C4-2B (cell line): ENCODE results near the gene PIK3R6.

Experiments
- H3K27ac ChIP-seq: fragments of 450-650 bp; 2 replicates; pipeline ENCODE4 v1.5.1; 2017
- ZFX ChIP-seq: fragments of 450-650 bp; IDR thresholded peaks from 2 replicates; pipeline ENCODE4 v1.6.1; 2017
- TF ChIP-seq, protein P1 (sequence below): fragments of 450-650 bp; conservative IDR thresholded peaks from 2 replicates; pipeline ENCODE4 v1.5.1; 2017; ENCODE audit warnings: mild to moderate bottlenecking

Gene PIK3R6

DNA sequence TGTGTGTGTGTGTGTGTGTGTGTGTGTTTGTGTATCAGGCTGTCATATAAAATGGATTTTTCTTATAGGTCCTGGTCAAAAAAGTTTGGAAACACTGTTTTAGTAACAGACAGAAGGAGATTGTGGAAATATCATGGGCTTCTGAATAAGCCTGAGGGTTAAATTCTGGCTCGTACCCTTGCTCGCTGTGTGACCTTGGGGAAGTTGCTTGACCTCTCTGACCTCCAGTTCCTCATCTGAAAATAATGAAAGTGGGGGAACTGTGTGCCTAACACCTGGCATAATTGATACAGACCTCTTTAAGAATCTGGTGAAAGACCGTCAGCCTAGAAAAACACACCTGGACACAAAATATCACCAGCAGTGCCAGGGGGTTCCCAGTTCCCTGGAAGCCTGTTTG is 25.6 kb upstream of the PIK3R6 start:
- TF ChIP-seq, protein P1, sequence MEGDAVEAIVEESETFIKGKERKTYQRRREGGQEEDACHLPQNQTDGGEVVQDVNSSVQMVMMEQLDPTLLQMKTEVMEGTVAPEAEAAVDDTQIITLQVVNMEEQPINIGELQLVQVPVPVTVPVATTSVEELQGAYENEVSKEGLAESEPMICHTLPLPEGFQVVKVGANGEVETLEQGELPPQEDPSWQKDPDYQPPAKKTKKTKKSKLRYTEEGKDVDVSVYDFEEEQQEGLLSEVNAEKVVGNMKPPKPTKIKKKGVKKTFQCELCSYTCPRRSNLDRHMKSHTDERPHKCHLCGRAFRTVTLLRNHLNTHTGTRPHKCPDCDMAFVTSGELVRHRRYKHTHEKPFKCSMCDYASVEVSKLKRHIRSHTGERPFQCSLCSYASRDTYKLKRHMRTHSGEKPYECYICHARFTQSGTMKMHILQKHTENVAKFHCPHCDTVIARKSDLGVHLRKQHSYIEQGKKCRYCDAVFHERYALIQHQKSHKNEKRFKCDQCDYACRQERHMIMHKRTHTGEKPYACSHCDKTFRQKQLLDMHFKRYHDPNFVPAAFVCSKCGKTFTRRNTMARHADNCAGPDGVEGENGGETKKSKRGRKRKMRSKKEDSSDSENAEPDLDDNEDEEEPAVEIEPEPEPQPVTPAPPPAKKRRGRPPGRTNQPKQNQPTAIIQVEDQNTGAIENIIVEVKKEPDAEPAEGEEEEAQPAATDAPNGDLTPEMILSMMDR, result no peak
- no peak for TF ChIP-seq ZFX
- H3K27ac ChIP-seq, result no peak overlapping the region

DNA sequence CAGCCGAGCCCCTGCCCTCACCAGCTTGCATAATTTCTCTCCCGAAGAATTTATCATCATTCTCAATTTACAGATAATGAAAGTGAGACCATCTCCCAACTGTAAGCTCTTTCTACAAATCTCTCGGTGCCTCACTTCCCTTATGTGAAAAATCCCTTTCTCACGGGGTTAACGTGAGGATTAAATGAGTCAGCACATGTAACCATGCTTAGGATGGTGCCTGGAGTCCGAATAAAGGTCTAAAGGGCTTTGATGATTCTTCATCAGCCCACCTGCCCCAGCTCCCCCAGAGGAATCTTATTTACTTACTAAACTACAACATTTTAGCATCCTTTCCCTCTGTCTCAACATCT is 24.8 kb upstream of the PIK3R6 start:
- TF ChIP-seq ZFX, result no peak
- TF ChIP-seq, protein P1, result no peak

DNA sequence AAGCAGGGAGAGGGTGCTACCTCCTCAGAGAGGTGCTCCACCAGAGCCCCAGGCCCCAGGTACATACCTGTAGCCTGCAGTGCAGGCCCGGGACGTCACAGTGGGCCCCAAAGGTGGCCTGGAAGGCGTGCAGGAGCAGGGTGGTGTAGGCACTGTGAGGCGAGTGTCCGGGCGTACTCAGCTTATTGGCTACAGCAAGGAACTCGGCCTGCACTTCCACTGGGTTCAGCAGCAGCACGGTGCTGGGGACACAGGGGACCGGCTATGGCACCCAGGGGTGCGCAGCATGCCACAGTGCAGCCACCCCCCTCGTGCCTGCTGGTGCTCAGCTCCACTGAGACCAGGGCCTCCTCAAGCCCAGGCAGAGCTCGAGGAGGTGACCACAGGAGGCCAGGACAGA is 23.2 kb upstream of the PIK3R6 start:
- TF ChIP-seq ZFX, result no peak
- TF ChIP-seq, protein P1, result no peak
- no peak overlapping the region for H3K27ac ChIP-seq

More for the DNA sequence above, 24.8 kb upstream of the PIK3R6 start:
- no peak overlapping the region for H3K27ac ChIP-seq

DNA sequence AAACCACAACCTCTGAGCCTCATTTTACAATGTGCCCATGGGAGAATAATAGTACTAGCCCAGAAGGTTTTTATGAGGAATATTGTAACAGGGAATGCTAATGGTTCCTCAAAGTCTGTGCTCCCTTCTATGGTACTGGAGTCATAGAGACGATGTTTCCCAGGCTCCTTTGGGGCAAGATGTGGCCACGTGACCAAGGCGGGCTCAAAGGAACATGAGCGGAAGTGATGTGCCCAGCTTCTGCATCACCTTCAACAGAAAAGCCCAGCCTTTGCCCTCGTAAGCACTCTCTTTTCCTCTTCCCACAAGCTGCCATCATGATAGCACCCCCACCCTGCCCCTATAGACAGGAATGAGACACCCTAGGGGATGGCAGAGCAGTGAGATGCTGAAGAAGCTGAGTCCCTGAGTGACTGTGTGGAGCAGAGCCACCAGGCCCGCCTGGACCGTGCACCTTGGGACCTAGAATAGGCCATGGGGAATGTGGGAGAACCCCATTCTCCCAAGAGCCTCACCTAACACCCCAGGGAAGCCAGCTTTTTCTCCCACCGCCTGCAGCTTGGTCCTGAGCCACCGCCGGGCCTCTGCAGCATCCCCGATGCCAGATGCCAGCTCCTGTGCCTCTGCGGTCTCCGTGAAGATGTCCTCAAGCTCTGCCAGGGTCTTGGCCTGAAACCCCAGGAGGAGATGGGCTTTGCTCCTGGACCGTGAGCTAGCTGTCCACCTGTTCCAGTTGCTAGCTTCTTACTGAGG is 22.2 kb upstream of the PIK3R6 start:
- H3K27ac ChIP-seq, result no peak overlapping the region
- TF ChIP-seq, protein P1, result no peak

DNA sequence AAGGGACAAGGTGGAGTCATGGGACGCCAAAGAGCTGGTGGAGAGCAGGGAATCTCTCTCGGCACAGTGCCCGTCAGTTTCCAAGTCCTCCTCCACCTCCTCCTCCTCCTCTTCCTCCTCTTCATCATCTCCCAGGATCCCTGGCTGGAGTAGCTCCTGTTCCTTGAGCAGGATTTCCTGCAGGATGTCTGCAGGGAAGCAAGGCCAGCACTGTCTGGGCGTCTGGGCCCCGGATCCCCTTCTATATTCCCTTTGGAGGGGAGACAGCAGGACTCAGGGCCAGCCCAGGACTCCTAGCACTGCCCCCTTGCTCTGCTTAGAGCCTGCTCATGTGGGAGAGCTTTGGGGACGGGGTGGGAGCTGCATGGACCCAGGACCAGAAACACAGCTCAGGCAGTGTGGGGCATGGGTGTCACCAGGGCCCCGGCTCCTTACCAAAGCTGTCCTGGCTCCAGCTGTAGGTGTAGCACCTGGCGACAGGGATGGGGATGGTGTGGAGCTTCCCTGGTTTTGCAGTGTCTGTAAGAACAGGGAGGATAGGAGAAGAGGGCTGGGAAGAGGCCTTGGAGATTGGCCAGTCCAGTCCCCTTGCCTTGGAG is 21.3 kb upstream of the PIK3R6 start:
- TF ChIP-seq, protein P1, result peak; percentile 46
- no peak for TF ChIP-seq ZFX

DNA sequence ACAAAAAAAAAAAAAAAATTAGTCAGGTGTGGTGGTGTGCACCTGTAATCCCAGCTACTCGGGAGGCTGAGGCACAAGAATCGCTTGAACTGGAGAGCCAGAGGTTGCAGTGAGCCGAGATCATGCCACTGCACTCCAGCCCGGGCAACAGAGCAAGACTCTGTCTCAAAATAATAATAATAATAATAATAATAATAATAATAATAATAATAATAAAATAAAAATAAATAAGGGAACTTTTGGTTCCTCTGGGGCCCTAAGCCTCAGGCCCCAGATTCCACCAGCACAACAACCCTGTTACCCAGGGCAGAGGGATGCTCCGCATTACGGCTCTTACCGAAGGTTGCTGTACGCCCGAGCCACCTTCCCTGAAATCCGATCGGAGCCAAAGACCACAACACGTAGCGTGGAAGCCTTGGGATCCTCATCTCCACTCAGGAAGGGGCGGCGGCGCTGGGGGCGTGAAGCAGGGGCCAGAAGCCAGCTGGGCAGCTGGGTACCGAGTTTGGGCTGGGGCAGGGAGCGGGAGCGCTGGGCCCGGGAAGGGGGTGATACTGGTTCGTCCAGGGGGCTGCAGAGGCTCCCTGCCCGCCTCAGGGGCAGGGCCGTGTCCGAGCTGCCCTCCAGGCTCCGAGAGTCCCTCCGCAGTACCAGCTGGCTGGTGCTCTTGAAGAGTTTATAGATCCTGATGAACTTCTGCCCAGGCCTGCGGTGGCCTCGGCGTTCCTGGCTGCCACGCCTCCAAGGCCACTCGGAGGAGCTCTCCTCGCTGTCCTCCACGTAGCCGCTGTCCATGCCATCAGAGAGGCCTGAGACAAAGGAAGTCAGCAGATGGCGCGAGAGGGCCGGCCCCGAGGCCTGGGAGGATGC is 20.6 kb upstream of the PIK3R6 start:
- no peak overlapping the region for H3K27ac ChIP-seq
- TF ChIP-seq ZFX, result no peak
- TF ChIP-seq, protein P1, result peak; percentile 74

More for the DNA sequence above, 21.3 kb upstream of the PIK3R6 start:
- no peak overlapping the region for H3K27ac ChIP-seq

DNA sequence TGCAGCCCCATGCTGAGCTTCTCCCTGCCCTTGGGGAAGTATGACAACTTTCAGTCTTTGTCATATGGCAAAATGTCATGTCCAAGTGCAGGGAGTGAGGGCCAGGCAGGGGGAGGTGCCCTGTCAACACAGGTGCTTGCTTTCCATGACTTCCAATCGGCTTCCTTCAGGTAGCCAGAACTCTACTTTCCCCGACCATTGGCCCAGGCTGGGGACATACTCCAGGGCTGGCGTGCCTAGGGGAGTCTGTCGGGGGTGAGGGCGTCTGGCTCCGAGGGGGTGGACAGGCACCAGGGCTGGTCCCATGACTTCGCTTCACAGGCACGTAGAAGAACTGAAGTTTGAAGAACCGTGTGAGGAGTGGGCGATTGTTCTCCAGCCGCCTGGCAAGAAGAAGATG is 19.8 kb upstream of the PIK3R6 start:
- H3K27ac ChIP-seq, result no peak overlapping the region
- TF ChIP-seq, protein P1, result no peak
- TF ChIP-seq ZFX, result no peak
